Measurements from ENCODE around the gene AK8.
"Not testable (repeated sequence)": the region's sequence is repeated elsewhere in the genome, so short reads cannot be mapped to it uniquely, and the experiment has no call there.

AK8 gene

DNA sequence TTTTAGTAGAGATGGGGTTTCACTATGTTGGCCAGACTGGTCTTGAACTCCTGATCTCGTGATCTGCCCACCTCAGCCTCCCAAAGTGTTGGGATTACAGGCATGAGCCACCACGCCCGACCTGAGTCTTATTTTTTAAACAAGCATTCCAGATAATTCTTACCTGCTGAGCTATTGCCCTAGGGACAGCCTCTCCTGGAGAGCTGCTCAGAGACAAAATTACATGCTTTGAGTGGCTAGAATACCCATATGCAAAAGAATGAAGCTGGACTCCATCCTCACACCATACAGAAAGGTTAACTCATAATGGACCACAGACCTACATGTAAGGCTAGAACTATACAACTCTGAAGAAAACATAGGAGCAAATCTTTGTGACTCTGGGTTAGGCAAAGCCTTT lies 166.2 kb downstream of the AK8 start:
- no peaks in the 10 kb centered on the region for H3K36me3 ChIP-seq (ENCODE audit: low read length)
- H3K9me2 ChIP-seq (replicated peaks; ENCODE audit: insufficient read depth, low read length) = no peaks in the 10 kb centered on the region
- H3K9ac ChIP-seq (ENCODE audit: low read length) = no peak overlapping the region
- no peak overlapping the region for H2AFZ ChIP-seq (ENCODE audit: low read depth, low read length, severe bottlenecking)
- no peak overlapping the region for H3K4me2 ChIP-seq (ENCODE audit: low read depth, low read length, poor library complexity, severe bottlenecking)
- H3K9me3 ChIP-seq (ENCODE audit: insufficient read depth, low read length) = no peaks in the 10 kb centered on the region
- no peak overlapping the region for H3K4me3 ChIP-seq (ENCODE audit: insufficient read depth, low read length, poor library complexity, severe bottlenecking)
- H3K27ac ChIP-seq (ENCODE audit: low read depth, low read length) = no peak overlapping the region
- no peaks in the 10 kb centered on the region for H3K27me3 ChIP-seq (ENCODE audit: low read length)
- H4K20me1 ChIP-seq (ENCODE audit: low read depth, low read length) = no peaks in the 10 kb centered on the region
- no peaks in the 10 kb centered on the region for H3K79me2 ChIP-seq (ENCODE audit: insufficient read depth, low read length)
- no peaks in the 10 kb centered on the region for H3F3A ChIP-seq (ENCODE audit: insufficient read depth)
- TF ChIP-seq, protein P1, sequence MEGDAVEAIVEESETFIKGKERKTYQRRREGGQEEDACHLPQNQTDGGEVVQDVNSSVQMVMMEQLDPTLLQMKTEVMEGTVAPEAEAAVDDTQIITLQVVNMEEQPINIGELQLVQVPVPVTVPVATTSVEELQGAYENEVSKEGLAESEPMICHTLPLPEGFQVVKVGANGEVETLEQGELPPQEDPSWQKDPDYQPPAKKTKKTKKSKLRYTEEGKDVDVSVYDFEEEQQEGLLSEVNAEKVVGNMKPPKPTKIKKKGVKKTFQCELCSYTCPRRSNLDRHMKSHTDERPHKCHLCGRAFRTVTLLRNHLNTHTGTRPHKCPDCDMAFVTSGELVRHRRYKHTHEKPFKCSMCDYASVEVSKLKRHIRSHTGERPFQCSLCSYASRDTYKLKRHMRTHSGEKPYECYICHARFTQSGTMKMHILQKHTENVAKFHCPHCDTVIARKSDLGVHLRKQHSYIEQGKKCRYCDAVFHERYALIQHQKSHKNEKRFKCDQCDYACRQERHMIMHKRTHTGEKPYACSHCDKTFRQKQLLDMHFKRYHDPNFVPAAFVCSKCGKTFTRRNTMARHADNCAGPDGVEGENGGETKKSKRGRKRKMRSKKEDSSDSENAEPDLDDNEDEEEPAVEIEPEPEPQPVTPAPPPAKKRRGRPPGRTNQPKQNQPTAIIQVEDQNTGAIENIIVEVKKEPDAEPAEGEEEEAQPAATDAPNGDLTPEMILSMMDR (IDR thresholded peaks at IDR 0.05; ENCODE audit: insufficient read depth, low read length, poor library complexity, severe bottlenecking) = no peak
- no peak for TF ChIP-seq EZH2phosphoT487 (conservative IDR thresholded peaks at IDR 0.05; ENCODE audit: low read length)

DNA sequence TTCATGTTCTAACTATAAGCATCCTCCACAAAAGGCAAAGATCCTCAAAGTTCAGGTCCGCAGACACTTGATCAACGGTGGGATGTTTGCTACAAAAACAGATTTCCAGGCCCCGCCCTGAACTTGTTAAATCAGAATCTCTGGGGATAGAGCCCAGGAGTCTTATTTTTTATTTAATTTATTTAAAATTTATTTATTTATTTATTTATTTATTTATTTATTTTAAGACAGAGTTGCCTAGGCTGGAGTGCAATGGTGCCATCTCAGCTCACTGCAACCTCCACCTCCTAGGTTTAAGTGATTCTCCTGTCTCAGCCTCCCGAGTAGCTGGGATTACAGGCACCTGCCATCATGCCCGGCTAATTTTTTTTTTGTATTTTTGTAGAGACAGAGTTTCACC lies 166.9 kb downstream of the AK8 start:
- H4K20me1 ChIP-seq (ENCODE audit: low read depth, low read length); H3K27ac ChIP-seq (ENCODE audit: low read depth, low read length); H3K27me3 ChIP-seq (ENCODE audit: low read length); H2AFZ ChIP-seq (ENCODE audit: low read depth, low read length, severe bottlenecking); H3K4me3 ChIP-seq (ENCODE audit: insufficient read depth, low read length, poor library complexity, severe bottlenecking); H3K9ac ChIP-seq (ENCODE audit: low read length); H3K36me3 ChIP-seq (ENCODE audit: low read length); H3K79me2 ChIP-seq (ENCODE audit: insufficient read depth, low read length); H3K9me3 ChIP-seq (ENCODE audit: insufficient read depth, low read length); H3F3A ChIP-seq (ENCODE audit: insufficient read depth); H3K9me2 ChIP-seq (replicated peaks; ENCODE audit: insufficient read depth, low read length); H3K4me2 ChIP-seq (ENCODE audit: low read depth, low read length, poor library complexity, severe bottlenecking): not testable (repeated sequence)

DNA sequence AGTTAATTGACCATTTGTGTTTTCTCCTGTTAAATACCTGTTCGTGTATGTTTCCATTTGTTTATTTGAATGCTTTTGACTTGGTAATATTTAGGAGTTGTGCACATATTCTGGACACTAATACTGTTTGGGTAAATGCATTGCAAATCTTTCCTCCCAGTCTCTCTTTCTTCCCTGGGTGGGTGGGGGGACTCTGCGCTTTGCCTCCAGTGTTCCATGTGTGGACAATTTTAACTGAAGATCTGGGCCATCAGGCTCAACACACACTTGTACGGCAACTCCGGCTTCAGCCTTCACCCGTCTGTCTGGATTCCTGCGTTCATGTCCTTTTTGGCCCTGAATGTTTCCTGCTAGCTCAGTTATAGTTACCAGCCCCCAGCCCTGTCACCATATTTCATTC lies 167.8 kb downstream of the AK8 start:
- TF ChIP-seq, protein P1 (IDR thresholded peaks at IDR 0.05; ENCODE audit: insufficient read depth, low read length, poor library complexity, severe bottlenecking) = no peak
- no peak for TF ChIP-seq EZH2phosphoT487 (conservative IDR thresholded peaks at IDR 0.05; ENCODE audit: low read length)
- no peaks in the 10 kb centered on the region for H4K20me1 ChIP-seq (ENCODE audit: low read depth, low read length)

DNA sequence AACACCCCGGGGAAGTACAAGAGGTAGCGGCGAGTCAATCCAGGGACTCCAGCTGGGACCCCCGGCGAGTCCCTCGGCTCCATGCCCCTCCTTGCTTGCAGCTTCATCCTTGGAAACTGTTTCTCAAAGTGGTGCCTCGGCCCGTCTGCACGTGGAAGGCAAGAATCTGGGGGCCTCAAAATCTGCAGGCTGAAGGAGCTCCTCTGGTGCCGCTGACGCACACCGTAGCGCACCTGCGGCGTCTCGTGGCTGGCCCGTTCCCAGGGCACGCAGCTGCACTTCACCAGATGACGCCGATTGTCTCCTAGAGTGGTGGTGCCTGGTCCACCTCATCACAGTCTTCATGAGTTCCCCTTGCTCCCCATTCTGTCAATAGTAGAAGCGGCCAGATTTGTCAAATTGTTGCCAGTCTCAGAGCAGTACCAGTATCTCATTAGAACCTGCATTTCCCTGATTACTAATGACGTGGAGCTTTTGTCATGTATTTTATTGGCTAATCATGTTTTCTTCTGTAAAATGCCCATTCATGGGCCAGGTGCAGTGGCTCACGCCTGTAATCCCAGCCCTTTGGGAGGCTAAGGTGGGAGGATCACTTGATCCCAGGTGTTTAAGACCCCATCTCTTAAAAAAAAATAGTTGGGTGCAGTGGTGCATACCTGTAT lies 169.2 kb downstream of the AK8 start:
- H3K79me2 ChIP-seq (ENCODE audit: insufficient read depth, low read length) = no peaks in the 10 kb centered on the region
- TF ChIP-seq, protein P1 (IDR thresholded peaks at IDR 0.05; ENCODE audit: insufficient read depth, low read length, poor library complexity, severe bottlenecking) = no peak
- TF ChIP-seq EZH2phosphoT487 (conservative IDR thresholded peaks at IDR 0.05; ENCODE audit: low read length) = no peak
- H3K36me3 ChIP-seq (ENCODE audit: low read length) = no peaks in the 10 kb centered on the region
- no peak overlapping the region for H2AFZ ChIP-seq (ENCODE audit: low read depth, low read length, severe bottlenecking)
- no peaks in the 10 kb centered on the region for H3K27me3 ChIP-seq (ENCODE audit: low read length)
- no peak overlapping the region for H3K4me2 ChIP-seq (ENCODE audit: low read depth, low read length, poor library complexity, severe bottlenecking)
- no peaks in the 10 kb centered on the region for H4K20me1 ChIP-seq (ENCODE audit: low read depth, low read length)
- H3K27ac ChIP-seq (ENCODE audit: low read depth, low read length) = no peak overlapping the region
- no peak overlapping the region for H3K4me3 ChIP-seq (ENCODE audit: insufficient read depth, low read length, poor library complexity, severe bottlenecking)
- no peak overlapping the region for H3K9ac ChIP-seq (ENCODE audit: low read length)
- no peaks in the 10 kb centered on the region for H3K9me2 ChIP-seq (replicated peaks; ENCODE audit: insufficient read depth, low read length)
- H3K9me3 ChIP-seq (ENCODE audit: insufficient read depth, low read length) = no peaks in the 10 kb centered on the region
- H3F3A ChIP-seq (ENCODE audit: insufficient read depth) = no peaks in the 10 kb centered on the region

More for the DNA sequence above, 167.8 kb downstream of the AK8 start:
- no peak overlapping the region for H3K4me2 ChIP-seq (ENCODE audit: low read depth, low read length, poor library complexity, severe bottlenecking)
- no peak overlapping the region for H2AFZ ChIP-seq (ENCODE audit: low read depth, low read length, severe bottlenecking)
- no peak overlapping the region for H3K4me3 ChIP-seq (ENCODE audit: insufficient read depth, low read length, poor library complexity, severe bottlenecking)
- no peaks in the 10 kb centered on the region for H3F3A ChIP-seq (ENCODE audit: insufficient read depth)
- no peaks in the 10 kb centered on the region for H3K36me3 ChIP-seq (ENCODE audit: low read length)
- no peak overlapping the region for H3K9ac ChIP-seq (ENCODE audit: low read length)
- no peaks in the 10 kb centered on the region for H3K9me2 ChIP-seq (replicated peaks; ENCODE audit: insufficient read depth, low read length)
- no peaks in the 10 kb centered on the region for H3K79me2 ChIP-seq (ENCODE audit: insufficient read depth, low read length)
- no peaks in the 10 kb centered on the region for H3K9me3 ChIP-seq (ENCODE audit: insufficient read depth, low read length)
- no peaks in the 10 kb centered on the region for H3K27me3 ChIP-seq (ENCODE audit: low read length)
- H3K27ac ChIP-seq (ENCODE audit: low read depth, low read length) = no peak overlapping the region
